Pancreas (tissue), 10 donors: ENCODE data around the gene ESRRA. TPM values are rescaled to one million over a fixed set of nuclear protein-coding genes. Genes with fewer than 3 reads are reported as not detected.

Source experiments
- ATAC-seq, 4 donors: fragments of 200-7000 bp; cut with Tn5 transposase; one replicate each; pipeline versions ENCODE4 v1.8.0 to v1.9.1; 2020; ENCODE audit warnings: mild to moderate bottlenecking in 4 of 4, moderate library complexity in 4 of 4
- DNase-seq, 6 donors: peaks; one replicate each; pipeline ENCODE4 v3.0.0-alpha.2; 2020
- FAIRE-seq: peaks from 2 replicates; lab custom pipeline; 2012; peaks lifted over from hg19 to GRCh38; lab: Jason Lieb, UNC
- H3K27ac ChIP-seq, 4 donors: fragments of 200-600 bp; sonication (generic); 1 replicate in 3 of 4; 2 replicates in 1 of 4; pipeline versions ENCODE4 v1.5.0 to v1.8.0; 2020
- H3K27me3 ChIP-seq, 4 donors: fragments of 200-600 bp; one replicate each; pipeline ENCODE4 v1.8.0; 2021
- H3K36me3 ChIP-seq, 3 donors: fragments of 200-600 bp; sonication (generic) in 1 of 3; one replicate each; pipeline versions ENCODE4 v1.5.0 to v1.8.0; 2020 to 2021
- H3K4me1 ChIP-seq, 3 donors: fragments of 200-600 bp; one replicate each; pipeline ENCODE4 v1.8.0; 2021
- H3K4me3 ChIP-seq, 4 donors: fragments of 200-600 bp; sonication (generic) in 2 of 4; one replicate each; pipeline versions ENCODE4 v1.5.0 to v1.8.0; 2020 to 2021
- H3K9me3 ChIP-seq, 4 donors: fragments of 200-600 bp; one replicate each; pipeline ENCODE4 v1.8.0; 2021
- CTCF ChIP-seq, 4 donors: fragments of 200-600 bp; sonication (generic) in 3 of 4; IDR thresholded peaks; one replicate each; pipeline versions ENCODE4 v1.5.0 to v1.8.0; 2021; ENCODE audit warnings: antibody characterized with exemption in 4 of 4
- WGBS, 2 donors: extraction: QIAGEN DNeasy Blood & Tissue Kit; methylation state at CpG; one replicate each; pipeline ENCODE4 v1.1.7; 2013; 5-methylcytosine and 5-hydroxymethylcytosine counted together
- intact Hi-C, 3 donors: fragments of 100-400 bp; cut with DNase I; formaldehyde crosslinking; loops; one replicate each; pipeline versions ENCODE4 v1.11.1 to v1.14.2; 2022
- polyA plus RNA-seq, 2 donors: library from polyadenylated mRNA; stranded (reverse); fragments of 200-250 nt; gene quantifications; one replicate each; pipeline ENCODE4 v1.2.3, GENCODE V29; 2013
- total RNA-seq, 6 donors: library from RNA; stranded (reverse); fragmentation: NEBNext Ultra II Directional in 4 of 6; extraction: Animal tissue kit (Norgen Biotek cat#: 25700) in 4 of 6; gene quantifications; one replicate each; pipeline versions ENCODE4 v1.2.1 to v1.2.4, GENCODE V29; 2021 to 2023
- donor health status: healthy with polysubstance abuse.
- donor health status: DM: no; HTN: no; CAD: no; lungs with moderate emphysema.
- donor health status: DM: no; HTN: no; CAD: no.
- donor health status: control.
- donor health status: control.
- donor health status: Bipolar disorder and iron deficiency.
- donor health status: DM: yes; HTN: yes; CAD: no.
- donor health status: DM: no; HTN: no; CAD: no.
- donor health status: DM: no; HTN: no; CAD: no.
- donor health status: DM: yes; HTN: yes; CAD: no.

ESRRA gene
- total and polyA plus RNA-seq, 8 donors = 28.0 to 62.3 (median 42.2) TPM

- H3K36me3 ChIP-seq = no peaks in the 10 kb centered on the region
- FAIRE-seq (no peak), DNase-seq (no peak), ATAC-seq (no peak)
- 87 to 88% methylated on average over 8 of the region's 8 CpGs for WGBS, 2 donors
- no peak for TF ChIP-seq CTCF (IDR thresholded peaks at IDR 0.05)
- H3K4me1 ChIP-seq = peaks cover 0 to 4% (median 3%) of the 10 kb centered on the region in 3 donors
- intact Hi-C loops = no loop called here
- H3K4me3 ChIP-seq = no peak overlapping the region
- H3K27ac ChIP-seq = no peak overlapping the region
- no peaks in the 10 kb centered on the region for H3K9me3 ChIP-seq
- no peaks in the 10 kb centered on the region for H3K27me3 ChIP-seq
Observed at GRCh38 chr11:64338716-64339115, 33.4 kb downstream of the ESRRA start.

- WGBS, 2 donors = 67 to 74% methylated on average over 4 of the region's 4 CpGs
- DNase-seq (no peak), ATAC-seq (no peak), FAIRE-seq (no peak)
- H3K27ac ChIP-seq = no peak overlapping the region
- H3K36me3 ChIP-seq = no peaks in the 10 kb centered on the region
- intact Hi-C loops = no loop called here
- H3K4me3 ChIP-seq = no peak overlapping the region
- no peak for TF ChIP-seq CTCF (IDR thresholded peaks at IDR 0.05)
- peaks cover 0 to 4% (median 3%) of the 10 kb centered on the region in 3 donors for H3K4me1 ChIP-seq
- H3K27me3 ChIP-seq = no peaks in the 10 kb centered on the region
- no peaks in the 10 kb centered on the region for H3K9me3 ChIP-seq
Observed at GRCh38 chr11:64339286-64339685, 34.0 kb downstream of the ESRRA start.

GRCh38 chr11:64339754-64340408 lies 34.6 kb downstream of the ESRRA start, which contains the start of gene CCDC88B:
Gene CCDC88B (plus strand): TSS chr11:64340204. CDS start chr11:64340267, 63 bp downstream.
- FAIRE-seq (no peak), ATAC-seq (peak in 2 of 4 donors; percentile 14 to 29), DNase-seq (peak in 2 of 6 donors; percentile 57 to 79)
- WGBS, 2 donors = 84 to 91% methylated on average over 16 of the region's 16 CpGs
- Histone ChIP-seq H3K27ac (no peak within 1 kb of the TSS), H3K4me1 (peaks cover 0 to 4% (median 3%) of the 10 kb centered on the region in 3 donors), H3K27me3 (no peaks in the 10 kb centered on the region), H3K36me3 (no peaks in the 10 kb centered on the region), H3K4me3 (no peak within 1 kb of the TSS), H3K9me3 (no peaks in the 10 kb centered on the region)
- intact Hi-C loops = no loop called here
- no peak for TF ChIP-seq CTCF (IDR thresholded peaks at IDR 0.05)

- Histone ChIP-seq H3K9me3 (no peaks in the 10 kb centered on the region), H3K36me3 (no peaks in the 10 kb centered on the region), H3K27me3 (no peaks in the 10 kb centered on the region), H3K4me1 (peaks cover 0 to 4% (median 3%) of the 10 kb centered on the region in 3 donors), H3K4me3 (no peak overlapping the region), H3K27ac (no peak overlapping the region)
- peak in 3 of 6 donors; percentile 66 to 83 (median 70) for DNase-seq
- no peak for ATAC-seq
- WGBS, 2 donors = 48 to 54% methylated on average over 33 of the region's 33 CpGs
- TF ChIP-seq CTCF (IDR thresholded peaks at IDR 0.05) = no peak
- no peak for FAIRE-seq
- intact Hi-C loops = no loop called here
Observed at GRCh38 chr11:64340671-64341335, 35.5 kb downstream of the ESRRA start.
